Omental fat pad (tissue), 4 donors: ENCODE measurements around the gene TXNDC11. TPM values are rescaled to one million over a fixed set of nuclear protein-coding genes. Genes with fewer than 3 reads are reported as not detected.
A peak's percentile ranks its signal among the peaks of the same experiment; 100 is the strongest.

ENCODE experiments used
- ATAC-seq: fragments of 150-250 bp; one replicate; pipeline ENCODE4 v1.9.1; 2016; ENCODE audit warnings: mild to moderate bottlenecking, moderate library complexity; ENCODE audit not compliant: low FRiP score
- DNase-seq: peaks from one replicate; pipeline ENCODE4 v3.0.0-alpha.2; 2019; ENCODE audit warnings: low spot score
- total RNA-seq, 4 donors: library from RNA; depleted of rRNA; stranded (reverse); fragments of >200 nt; gene quantifications; one replicate each; pipeline ENCODE4 v1.1.0, GENCODE V29; 2016
- TF ChIP-seq, protein P1 (sequence below), 3 donors: fragments of 450-650 bp; IDR thresholded peaks; one replicate each; pipeline ENCODE4 v1.5.1; 2016 to 2017; ENCODE audit warnings: antibody characterized with exemption in 3 of 3, mild to moderate bottlenecking in 3 of 3, moderate library complexity in 2 of 3

TXNDC11 gene
- total RNA-seq, 4 donors from 2014 or later: 40.2 to 53.0 (median 49.1) TPM

GRCh38 chr16:11684231-11685025 lies 58.2 kb downstream of the TXNDC11 start:
- DNase-seq (no peak), ATAC-seq (no peak)
- TF ChIP-seq, protein P1, sequence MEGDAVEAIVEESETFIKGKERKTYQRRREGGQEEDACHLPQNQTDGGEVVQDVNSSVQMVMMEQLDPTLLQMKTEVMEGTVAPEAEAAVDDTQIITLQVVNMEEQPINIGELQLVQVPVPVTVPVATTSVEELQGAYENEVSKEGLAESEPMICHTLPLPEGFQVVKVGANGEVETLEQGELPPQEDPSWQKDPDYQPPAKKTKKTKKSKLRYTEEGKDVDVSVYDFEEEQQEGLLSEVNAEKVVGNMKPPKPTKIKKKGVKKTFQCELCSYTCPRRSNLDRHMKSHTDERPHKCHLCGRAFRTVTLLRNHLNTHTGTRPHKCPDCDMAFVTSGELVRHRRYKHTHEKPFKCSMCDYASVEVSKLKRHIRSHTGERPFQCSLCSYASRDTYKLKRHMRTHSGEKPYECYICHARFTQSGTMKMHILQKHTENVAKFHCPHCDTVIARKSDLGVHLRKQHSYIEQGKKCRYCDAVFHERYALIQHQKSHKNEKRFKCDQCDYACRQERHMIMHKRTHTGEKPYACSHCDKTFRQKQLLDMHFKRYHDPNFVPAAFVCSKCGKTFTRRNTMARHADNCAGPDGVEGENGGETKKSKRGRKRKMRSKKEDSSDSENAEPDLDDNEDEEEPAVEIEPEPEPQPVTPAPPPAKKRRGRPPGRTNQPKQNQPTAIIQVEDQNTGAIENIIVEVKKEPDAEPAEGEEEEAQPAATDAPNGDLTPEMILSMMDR (IDR thresholded peaks at IDR 0.05): no peak

- TF ChIP-seq, protein P1 (IDR thresholded peaks at IDR 0.05): no peak
- DNase-seq (no peak), ATAC-seq (no peak)
Observed at GRCh38 chr16:11683145-11683544, 59.5 kb downstream of the TXNDC11 start.

GRCh38 chr16:11682655-11683096 lies 60.0 kb downstream of the TXNDC11 start:
- DNase-seq (no peak), ATAC-seq (peak; percentile 35)
- TF ChIP-seq, protein P1 (IDR thresholded peaks at IDR 0.05): no peak

- DNase-seq: no peak
- ATAC-seq: no peak
- TF ChIP-seq, protein P1 (IDR thresholded peaks at IDR 0.05): no peak
Observed at GRCh38 chr16:11681976-11682654, 60.5 kb downstream of the TXNDC11 start.

- no peak for ATAC-seq
Observed at GRCh38 chr16:11681556-11681955, 61.1 kb downstream of the TXNDC11 start.

GRCh38 chr16:11679941-11680911 lies 62.4 kb downstream of the TXNDC11 start:
- TF ChIP-seq, protein P1 (IDR thresholded peaks at IDR 0.05): no peak
- ATAC-seq: no peak

More at GRCh38 chr16:11681556-11681955, 61.1 kb downstream of the TXNDC11 start:
- DNase-seq: no peak
- TF ChIP-seq, protein P1 (IDR thresholded peaks at IDR 0.05): no peak

More at GRCh38 chr16:11679941-11680911, 62.4 kb downstream of the TXNDC11 start:
- DNase-seq: no peak
